DOHH2 (cell line): ENCODE results near the gene SMAD7.

Source experiments
- H3F3A ChIP-seq: fragments of 200-600 bp; sonication (generic), shearing (Covaris generic); 2 replicates; pipeline ENCODE4 v1.6.0; 2016; ENCODE audit warnings: antibody characterized with exemption, mild to moderate bottlenecking; ENCODE audit not compliant: control insufficient read depth, insufficient read depth
- H3K27ac ChIP-seq: fragments of 200-600 bp; sonication (generic); 2 replicates; pipeline ENCODE4 v1.5.1; 2014; ENCODE audit warnings: low read depth, mild to moderate bottlenecking, low read length, moderate library complexity
- H3K27me3 ChIP-seq: fragments of 200-600 bp; sonication (generic); 2 replicates; pipeline ENCODE4 v1.6.1; 2014; ENCODE audit warnings: mild to moderate bottlenecking, low read length, mixed read lengths; ENCODE audit not compliant: control insufficient read depth
- H3K36me3 ChIP-seq: fragments of 200-600 bp; sonication (generic); 2 replicates; pipeline ENCODE4 v1.6.1; 2014; ENCODE audit warnings: mild to moderate bottlenecking, low read length, moderate library complexity, mixed read lengths; ENCODE audit not compliant: control insufficient read depth
- H3K4me1 ChIP-seq: fragments of 200-600 bp; sonication (generic); 2 replicates; pipeline ENCODE4 v1.6.1; 2014; ENCODE audit warnings: mild to moderate bottlenecking, low read length, mixed read lengths; ENCODE audit not compliant: control insufficient read depth
- H3K4me2 ChIP-seq: fragments of 200-600 bp; sonication (generic); 2 replicates; pipeline ENCODE4 v1.6.0; 2014; ENCODE audit warnings: mild to moderate bottlenecking, low read length, moderate library complexity
- H3K4me3 ChIP-seq: fragments of 200-600 bp; sonication (generic); 2 replicates; pipeline ENCODE4 v1.5.1; 2014; ENCODE audit warnings: mild to moderate bottlenecking, low read length, mixed read lengths
- H3K79me2 ChIP-seq: fragments of 200-600 bp; sonication (generic); 2 replicates; pipeline ENCODE4 v1.6.1; 2014; ENCODE audit warnings: mild to moderate bottlenecking, low read length, mixed read lengths; ENCODE audit not compliant: control insufficient read depth
- H3K9me2 ChIP-seq: fragments of 200-600 bp; sonication (generic); replicated peaks from 2 replicates; pipeline ENCODE4 v1.6.1; 2014; ENCODE audit warnings: mild to moderate bottlenecking, low read length, mixed read lengths; ENCODE audit not compliant: control insufficient read depth
- H3K9me3 ChIP-seq: fragments of 200-600 bp; sonication (generic); 2 replicates; pipeline ENCODE4 v1.6.1; 2014; ENCODE audit warnings: antibody characterized with exemption, low read length, mixed read lengths; ENCODE audit not compliant: control insufficient read depth, insufficient read depth
- H4K20me1 ChIP-seq: fragments of 200-600 bp; sonication (generic); 2 replicates; pipeline ENCODE4 v1.6.0; 2014; ENCODE audit warnings: low read depth, mild to moderate bottlenecking, antibody characterized with exemption, low read length, moderate library complexity; ENCODE audit not compliant: control insufficient read depth, insufficient read depth
- CTCF ChIP-seq: fragments of 200-600 bp; sonication (generic); IDR thresholded peaks from one replicate; pipeline ENCODE4 v1.5.1; 2014; ENCODE audit warnings: antibody characterized with exemption, mild to moderate bottlenecking, low read depth, low read length; ENCODE audit not compliant: poor library complexity, severe bottlenecking
- EZH2phosphoT487 ChIP-seq: fragments of 200-600 bp; sonication (generic); IDR thresholded peaks from 2 replicates; pipeline ENCODE4 v1.6.1; 2017; ENCODE audit warnings: borderline replicate concordance, mild to moderate bottlenecking, antibody characterized with exemption, low read length, moderate library complexity, mixed read lengths

The SMAD7 gene

DNA sequence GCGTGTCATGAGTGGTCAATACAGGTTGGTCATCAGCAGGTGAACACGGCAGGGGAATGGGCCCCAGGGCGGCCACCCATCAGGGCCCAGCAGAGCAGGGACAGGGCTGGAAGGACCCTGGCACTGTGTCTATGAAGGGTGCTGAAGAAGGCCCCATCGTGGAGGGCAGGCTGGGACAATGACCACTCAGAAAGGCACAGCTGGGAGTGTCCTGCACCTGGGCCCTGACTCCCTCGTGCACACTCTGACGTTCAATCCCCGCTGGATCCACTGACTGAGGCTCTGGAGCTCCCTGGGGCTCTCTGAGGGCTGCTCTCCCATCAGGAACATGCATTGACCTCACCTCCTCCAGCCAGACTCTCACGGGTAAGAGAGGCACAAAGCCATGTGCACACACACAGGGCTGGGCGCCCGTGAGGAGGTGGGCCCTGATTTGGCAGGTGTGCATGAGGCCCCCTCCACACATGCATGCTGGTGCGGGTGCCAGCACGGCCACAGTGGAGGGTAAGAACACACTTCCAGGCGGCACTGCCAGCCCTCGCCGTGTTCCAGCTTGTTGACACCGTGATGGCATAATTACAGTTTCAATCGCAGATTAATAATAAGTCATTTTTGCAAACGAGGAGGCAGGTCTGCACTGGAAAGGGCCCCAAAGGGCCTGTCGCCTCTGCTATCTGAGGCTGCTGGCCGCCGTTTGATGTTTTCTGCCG, 58.5 kb downstream of the SMAD7 start:
- TF ChIP-seq CTCF (no peak), EZH2phosphoT487 (no peak)
- no peaks in the 10 kb centered on the region for H3F3A ChIP-seq
- peaks cover 8% of the 10 kb centered on the region; the same call in 1 of the 2 replicates for H3K4me1 ChIP-seq
- no peak overlapping the region for H3K4me2 ChIP-seq
- no peaks in the 10 kb centered on the region for H3K79me2 ChIP-seq
- H4K20me1 ChIP-seq: no peaks in the 10 kb centered on the region
- no peak overlapping the region for H3K4me3 ChIP-seq
- no peaks in the 10 kb centered on the region for H3K9me3 ChIP-seq
- H3K9me2 ChIP-seq: no peaks in the 10 kb centered on the region
- H3K36me3 ChIP-seq: no peaks in the 10 kb centered on the region
- no peak overlapping the region for H3K27ac ChIP-seq
- no peaks in the 10 kb centered on the region for H3K27me3 ChIP-seq

GRCh38 chr18:48891721-48892120, 59.0 kb downstream of the SMAD7 start:
- H3K79me2 ChIP-seq: no peaks in the 10 kb centered on the region
- H3K4me2 ChIP-seq: no peak overlapping the region
- H3K27ac ChIP-seq: no peak overlapping the region
- H3F3A ChIP-seq: no peaks in the 10 kb centered on the region
- no peak for TF ChIP-seq EZH2phosphoT487
- no peak for TF ChIP-seq CTCF
- H3K4me1 ChIP-seq: peaks cover 3% of the 10 kb centered on the region; the same call in 1 of the 2 replicates
- H4K20me1 ChIP-seq: no peaks in the 10 kb centered on the region
- no peak overlapping the region for H3K4me3 ChIP-seq
- no peaks in the 10 kb centered on the region for H3K27me3 ChIP-seq
- H3K36me3 ChIP-seq: no peaks in the 10 kb centered on the region
- H3K9me3 ChIP-seq: no peaks in the 10 kb centered on the region
- no peaks in the 10 kb centered on the region for H3K9me2 ChIP-seq

DNA sequence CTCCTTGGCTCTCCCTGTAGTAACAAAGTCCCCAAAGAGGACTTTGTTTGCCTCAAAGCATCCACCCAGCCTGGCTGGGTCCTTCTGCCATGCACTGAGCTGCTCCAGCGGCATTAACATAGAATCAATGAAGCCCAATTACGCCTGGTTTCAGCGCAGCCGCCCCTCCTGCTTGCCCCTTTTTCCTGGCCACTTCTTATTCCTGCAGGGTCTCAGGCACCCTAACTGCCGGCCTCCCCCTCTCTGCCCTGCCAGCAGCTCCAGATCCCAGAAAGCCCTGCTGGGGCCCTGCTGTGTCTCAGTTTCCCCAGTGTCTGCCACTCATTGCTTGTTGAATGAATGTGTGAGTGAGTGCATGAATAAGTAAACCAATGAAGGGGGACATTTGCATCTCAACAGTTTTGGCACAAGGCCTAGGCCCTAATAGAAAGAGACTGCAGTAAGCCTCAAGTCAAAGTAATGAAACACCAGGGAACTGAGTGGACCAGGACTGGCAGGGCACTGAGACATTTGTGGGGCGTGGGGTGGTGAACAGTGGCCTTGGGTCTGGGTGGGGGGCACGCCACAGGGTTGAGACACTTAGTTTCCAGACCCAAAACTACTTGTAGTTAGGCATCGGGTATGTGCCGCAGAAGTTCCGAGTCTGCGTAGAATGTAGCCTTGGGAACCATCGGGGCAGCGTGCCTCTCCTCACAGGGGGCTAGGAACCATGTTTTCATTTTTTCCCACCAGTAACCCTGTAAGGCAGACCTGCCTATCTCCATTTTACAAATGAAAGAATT, 60.6 kb downstream of the SMAD7 start:
- Histone ChIP-seq H3K4me3 (no peak overlapping the region), H3F3A (no peaks in the 10 kb centered on the region), H3K9me3 (no peaks in the 10 kb centered on the region), H3K27ac (no peak overlapping the region), H3K36me3 (no peaks in the 10 kb centered on the region), H4K20me1 (no peaks in the 10 kb centered on the region), H3K9me2 (no peaks in the 10 kb centered on the region), H3K4me1 (no peaks in the 10 kb centered on the region), H3K27me3 (no peaks in the 10 kb centered on the region), H3K79me2 (no peaks in the 10 kb centered on the region), H3K4me2 (no peak overlapping the region)
- TF ChIP-seq CTCF (no peak), EZH2phosphoT487 (no peak)
